Left ventricle myocardium superior (tissue), 1 donor: ENCODE measurements around the gene NELL1. TPM values are rescaled to one million over a fixed set of nuclear protein-coding genes. Genes with fewer than 3 reads are reported as not detected.

ENCODE experiments used
- ATAC-seq: fragments of 200-7000 bp; cut with Tn5 transposase; one replicate; pipeline ENCODE4 v1.9.1; 2020; ENCODE audit warnings: mild to moderate bottlenecking, moderate library complexity
- DNase-seq: peaks from one replicate; pipeline ENCODE4 v3.0.0-alpha.2; 2020
- intact Hi-C: fragments of 100-400 bp; cut with micrococcal nuclease; formaldehyde crosslinking; loops from one replicate; pipeline ENCODE4 v1.11.0; 2022
- total RNA-seq: library from RNA; stranded (reverse); fragmentation: NEBNext Ultra II Directional; extraction: Animal tissue kit (Norgen Biotek cat#: 25700); gene quantifications from one replicate; pipeline ENCODE4 v1.2.1, GENCODE V29; 2021
- donor health status: DM: no; HTN: yes; CAD: no; lungs with severe emphysema.

The NELL1 gene
- total RNA-seq, 1 donor from 2014 or later, result not detected

DNA sequence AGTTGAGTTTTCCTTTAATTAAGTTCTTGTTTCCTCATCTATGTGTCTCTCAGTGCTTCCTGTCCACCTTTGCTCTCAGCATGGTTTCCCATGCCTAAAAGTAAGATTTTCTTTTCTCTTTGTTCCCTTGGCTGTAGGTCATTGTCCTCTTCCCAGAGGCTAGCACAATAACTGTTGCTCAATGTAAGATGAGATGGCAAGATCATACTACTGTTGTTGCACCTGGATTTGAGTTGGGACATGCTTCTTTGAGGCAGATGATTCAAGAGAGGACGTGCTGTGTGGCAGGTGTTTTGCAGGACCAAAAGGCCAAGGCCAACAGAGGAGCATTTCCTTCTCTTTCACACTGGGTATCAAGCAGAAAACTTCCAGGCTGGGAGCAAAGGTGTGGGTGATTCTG, 11.3 kb upstream of the NELL1 start:
- intact Hi-C loops, result no loop called here
- DNase-seq, result no peak
- ATAC-seq, result no peak

DNA sequence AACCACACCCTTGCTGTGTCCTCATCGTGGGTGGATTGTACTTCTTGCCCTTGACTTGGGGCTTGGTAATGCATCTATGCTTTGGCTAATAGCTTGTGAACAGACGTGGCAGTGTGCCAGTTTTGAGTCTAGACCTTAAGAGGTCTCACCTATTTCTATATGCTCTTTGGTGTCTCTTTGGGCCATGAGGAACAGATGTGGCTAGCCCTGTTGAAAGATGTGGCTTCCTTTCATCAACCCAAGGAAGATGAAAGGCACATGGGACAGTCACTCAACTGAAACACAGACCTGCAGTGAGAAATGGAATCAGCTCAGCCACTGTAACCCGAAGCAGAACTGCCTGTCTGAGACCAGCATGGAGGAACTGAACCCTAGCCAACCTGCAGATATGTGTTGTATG, 7.9 kb upstream of the NELL1 start:
- intact Hi-C loops, result no loop called here
- ATAC-seq (no peak), DNase-seq (no peak)

DNA sequence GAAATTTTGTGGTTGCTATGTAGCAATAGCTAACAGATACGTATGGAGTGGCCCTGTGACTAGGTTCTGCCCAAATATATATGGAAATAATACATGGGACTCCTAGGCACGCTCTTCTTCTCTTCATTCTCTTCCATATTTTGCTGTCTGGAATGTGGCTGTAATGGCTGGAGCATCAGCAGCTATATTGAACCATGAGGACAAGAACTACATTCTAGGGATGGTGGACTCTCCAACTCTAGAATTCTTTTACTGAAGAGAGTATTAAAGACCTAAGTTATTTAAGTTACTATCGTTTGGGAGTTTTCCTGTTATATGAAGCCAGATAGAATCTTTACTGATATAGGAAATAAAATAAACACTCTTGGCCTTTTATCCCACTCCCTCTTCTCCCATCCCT, 7.5 kb upstream of the NELL1 start:
- intact Hi-C loops, result no loop called here
- ATAC-seq (no peak), DNase-seq (no peak)

DNA sequence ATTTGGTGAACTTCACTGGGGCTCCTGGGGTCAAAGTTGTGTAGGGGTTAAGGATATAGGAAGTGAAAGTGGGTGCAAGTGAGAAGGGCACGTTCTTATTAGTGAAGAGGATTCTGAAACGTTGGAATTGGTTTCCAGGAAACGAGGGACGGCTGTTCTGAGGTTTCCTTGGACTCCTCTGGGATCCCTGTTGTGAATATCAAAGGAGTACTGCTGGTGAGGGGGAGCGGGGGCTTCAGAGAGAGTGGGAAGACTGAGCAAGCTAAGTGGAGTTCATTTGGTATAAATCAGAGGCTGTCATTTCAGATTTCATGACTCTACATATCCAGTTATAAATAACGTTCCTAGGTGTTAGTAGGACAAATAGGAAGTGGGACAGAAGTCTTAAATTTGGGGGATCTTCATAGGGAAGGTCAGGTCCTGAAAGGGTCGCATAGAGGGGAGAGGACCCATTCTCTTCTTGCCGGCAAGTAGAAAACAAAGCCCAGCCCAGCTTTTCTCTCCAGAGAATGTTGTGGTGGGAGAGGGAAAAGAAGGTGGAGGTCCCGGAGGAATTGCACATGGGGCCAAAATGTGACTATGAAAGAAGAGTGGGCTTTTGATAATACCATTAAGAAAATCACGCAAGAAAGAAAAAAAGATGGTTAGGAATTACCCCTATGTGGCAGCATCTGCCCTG, 1.1 kb upstream of the NELL1 start:
- no peak for DNase-seq
- intact Hi-C loops, result no loop called here

DNA sequence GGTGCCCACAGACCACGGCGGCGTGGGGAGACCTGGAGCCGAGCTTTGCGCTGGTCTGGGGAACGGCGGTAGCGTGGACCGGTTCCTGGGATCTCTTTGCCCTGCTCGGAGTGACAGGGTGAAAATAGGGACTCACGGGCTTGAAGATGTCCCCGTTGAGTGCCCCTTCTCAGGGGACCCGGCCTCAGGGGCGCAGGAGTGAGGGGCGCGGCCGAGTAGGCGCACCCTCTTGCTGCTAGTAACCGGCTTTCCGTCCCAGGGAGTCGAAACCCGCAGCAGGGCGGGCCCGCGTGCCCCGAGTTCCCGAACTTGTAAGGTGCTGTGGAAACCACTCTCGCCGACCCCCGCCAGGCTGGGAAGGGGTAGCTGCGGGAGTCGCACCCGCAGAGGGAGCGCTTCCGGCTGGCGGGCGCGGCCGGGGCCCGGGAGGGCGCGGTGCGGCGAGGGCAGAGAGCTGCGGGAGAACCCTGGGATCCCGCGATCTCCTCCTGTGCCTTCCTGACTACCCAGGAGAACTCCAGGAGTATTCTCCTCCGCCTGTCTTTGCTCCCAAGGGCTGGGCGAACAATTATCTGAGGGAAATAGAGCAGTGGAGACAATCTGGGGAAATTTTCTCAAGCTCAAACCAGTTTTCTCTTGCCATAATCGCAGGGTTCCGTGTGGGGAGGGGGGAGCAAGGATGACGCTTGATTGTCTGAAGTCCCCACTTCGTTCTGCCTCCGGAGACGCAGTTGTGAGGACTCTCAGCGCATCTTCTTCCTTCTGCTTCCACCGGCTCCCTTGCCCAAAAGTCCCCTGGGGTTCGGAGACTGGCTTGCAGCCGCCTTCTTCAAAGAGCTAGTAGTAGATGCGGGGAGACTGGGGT, 666 bp downstream of the NELL1 start:
- ATAC-seq (no peak), DNase-seq (no peak)
- intact Hi-C loops, result no loop called here

More for the DNA sequence above, 1.1 kb upstream of the NELL1 start:
- no peak for ATAC-seq

DNA sequence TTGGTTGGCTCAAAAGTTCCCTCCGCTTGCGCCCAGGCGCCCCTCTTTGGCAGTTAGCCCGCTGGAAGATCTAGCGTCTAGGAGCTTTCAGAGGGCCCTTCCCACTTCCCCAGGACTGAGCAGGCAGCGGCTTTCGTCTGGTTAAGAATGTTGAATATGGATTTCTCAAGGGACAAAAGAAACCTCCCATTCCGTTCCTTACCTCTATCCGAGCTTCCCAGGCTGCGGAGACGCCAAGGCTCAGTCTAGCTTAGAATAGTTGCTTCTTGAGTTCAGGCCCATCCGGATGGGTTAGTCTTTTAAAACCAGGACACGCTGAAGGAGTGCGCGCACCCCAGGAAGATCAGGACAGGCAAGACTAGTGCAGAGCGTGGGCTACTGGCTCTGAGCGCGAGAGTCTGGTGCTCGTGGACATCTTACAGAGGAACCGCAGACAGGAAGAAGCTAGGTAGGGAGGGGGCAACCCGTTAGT, 1.6 kb downstream of the NELL1 start:
- DNase-seq, result no peak
- intact Hi-C loops, result no loop called here
- no peak for ATAC-seq

DNA sequence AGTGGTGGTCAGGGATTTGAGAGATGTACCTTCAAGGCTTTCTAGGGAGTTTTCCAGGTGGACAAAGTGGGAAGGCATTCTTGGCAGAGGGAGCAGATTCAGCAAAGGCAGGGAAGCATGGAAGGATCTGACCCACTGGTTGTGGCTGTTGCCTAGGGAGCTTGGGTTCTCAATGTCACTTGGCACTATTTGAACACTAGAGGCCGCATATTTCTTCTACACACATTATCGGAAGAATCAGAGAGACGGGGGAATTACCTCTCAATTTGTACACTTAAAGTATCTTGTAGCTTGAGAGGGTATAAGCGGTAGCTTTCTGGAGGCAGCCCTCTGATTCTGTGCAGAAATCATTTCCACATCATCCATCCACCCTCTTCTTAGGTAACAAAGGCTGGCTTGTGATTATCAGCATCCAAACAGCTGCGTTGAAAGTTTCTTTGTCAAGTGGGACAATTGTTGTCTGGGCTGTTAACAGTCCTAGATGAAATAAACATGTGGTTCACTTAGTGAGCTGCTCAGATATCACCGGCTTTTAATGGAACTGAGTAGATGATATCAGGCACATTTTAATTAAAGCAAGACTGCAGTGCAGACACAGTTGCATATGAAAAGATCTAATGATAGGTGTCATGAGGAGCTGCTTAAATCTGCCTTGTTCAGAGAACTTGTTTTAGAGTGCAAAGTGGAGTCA, 2.6 kb downstream of the NELL1 start:
- intact Hi-C loops, result no loop called here
- ATAC-seq (no peak), DNase-seq (no peak)

DNA sequence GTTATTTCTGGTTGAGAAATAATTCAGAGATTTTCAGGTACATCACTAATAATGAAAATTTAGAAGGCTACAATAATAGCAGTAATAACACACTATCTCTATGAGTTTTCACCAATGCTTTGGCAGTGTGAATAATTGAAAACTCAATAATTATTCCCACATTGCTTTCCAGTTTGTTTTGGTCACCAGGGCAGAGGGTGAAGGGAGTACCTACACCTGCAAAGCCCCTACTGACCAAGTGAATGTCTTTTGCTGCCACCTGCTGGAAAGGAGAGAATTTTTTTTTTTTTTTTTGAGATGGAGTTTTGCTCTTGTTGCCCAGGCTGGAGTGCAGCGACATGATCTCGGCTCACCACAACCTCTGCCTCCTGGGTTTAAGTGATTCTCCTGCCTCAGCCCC, 3.2 kb downstream of the NELL1 start:
- DNase-seq (no peak), ATAC-seq (no peak)
- intact Hi-C loops, result no loop called here

DNA sequence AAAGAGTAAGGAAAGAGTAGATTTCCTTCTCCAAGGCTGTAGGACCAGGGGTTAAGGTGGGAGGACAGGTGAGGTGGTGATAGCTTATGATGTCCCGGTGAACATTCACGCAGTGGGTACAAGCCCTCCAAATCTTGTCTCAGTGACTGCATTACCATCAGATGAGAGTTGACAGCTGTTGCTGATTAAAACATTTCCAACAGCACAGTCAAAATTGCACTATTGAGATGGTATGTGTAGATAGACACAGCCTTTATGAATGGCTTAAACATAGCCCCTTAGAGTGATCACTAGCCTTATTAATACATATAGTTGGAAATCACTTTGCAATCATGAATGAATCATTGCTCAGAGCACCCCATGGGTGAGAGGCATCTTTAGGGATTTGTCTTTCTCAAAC, 7.3 kb downstream of the NELL1 start:
- ATAC-seq (no peak), DNase-seq (no peak)
- intact Hi-C loops, result no loop called here

DNA sequence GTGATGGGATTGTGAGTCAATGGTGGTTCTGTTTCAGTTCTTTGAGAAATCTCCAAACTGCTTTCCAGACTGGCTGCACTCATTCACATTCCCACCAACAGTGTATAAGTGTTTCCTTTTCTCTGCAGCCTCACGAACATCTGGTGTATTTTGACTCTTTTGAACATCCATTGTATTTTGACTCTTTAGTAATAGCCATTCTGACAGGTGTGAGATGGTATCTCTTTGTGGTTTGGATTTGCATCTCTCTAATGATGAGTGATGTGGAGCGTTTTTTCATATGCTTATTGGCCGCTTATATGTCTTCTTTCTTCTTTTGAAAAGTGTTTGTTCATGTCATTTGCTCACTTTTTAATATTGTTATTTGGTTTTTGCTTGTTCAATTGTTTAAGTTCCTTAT, 19.4 kb downstream of the NELL1 start:
- ATAC-seq, result no peak
- intact Hi-C loops, result no loop called here

DNA sequence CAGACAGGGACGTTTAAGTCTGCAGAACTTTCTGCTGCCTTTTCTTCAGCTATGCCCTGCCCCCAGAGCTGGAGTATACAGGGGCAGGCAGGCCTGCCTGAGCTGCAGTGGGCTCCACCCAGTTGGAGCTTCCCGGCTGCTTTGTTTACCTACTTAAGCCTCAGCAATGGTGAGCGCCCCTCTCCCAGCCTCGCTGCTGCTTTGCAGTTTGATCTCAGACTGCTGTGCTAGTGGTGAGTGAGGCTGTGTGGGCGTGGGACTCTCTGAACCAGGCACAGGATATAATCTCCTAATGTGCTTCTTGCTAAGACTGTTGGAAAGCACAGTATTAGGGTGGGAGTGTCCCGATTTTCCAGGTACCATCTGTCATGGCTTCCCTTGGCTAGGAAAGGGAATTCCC, 38.5 kb downstream of the NELL1 start:
- no peak for DNase-seq
- intact Hi-C loops, result no loop called here
- no peak for ATAC-seq

More for the DNA sequence above, 19.4 kb downstream of the NELL1 start:
- no peak for DNase-seq

DNA sequence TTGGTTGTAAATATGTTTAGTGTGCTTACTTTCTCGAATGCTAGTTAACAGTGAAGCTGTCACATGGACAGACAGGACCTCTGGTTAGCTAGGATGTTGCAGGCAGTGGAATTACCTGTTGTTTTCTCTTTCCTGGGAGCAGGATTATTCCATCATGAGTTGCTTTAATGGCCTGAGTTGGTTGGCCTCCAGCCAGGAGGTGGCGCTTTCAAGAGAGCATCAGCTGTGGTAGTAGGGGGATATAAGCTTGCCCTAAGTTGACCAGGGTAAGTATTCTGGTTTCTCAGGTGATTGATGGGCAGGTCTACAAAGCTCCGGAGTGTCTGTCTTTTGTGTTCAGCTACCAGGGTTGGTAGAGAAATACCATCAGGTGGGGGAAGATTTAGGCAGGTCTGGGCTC, 43.5 kb downstream of the NELL1 start:
- intact Hi-C loops, result no loop called here
- DNase-seq (no peak), ATAC-seq (no peak)

DNA sequence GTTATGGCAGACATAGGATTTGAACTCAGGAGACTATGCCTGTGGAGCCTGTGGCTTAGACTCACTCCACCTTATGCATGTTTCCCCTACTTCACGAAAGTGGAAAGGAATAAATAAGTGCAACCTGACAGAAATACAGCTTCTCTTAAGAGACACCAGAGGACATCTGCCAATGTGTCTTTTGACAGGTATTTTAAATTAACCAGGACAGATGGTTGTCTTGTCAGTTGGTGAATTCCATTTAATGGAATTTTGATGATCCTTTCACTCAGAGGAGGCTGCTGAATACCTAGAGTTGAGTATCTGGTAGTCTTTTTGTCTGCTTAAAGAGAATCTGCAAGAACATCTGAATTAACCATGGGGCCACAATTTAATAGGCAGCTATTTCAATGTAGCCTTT, 46.1 kb downstream of the NELL1 start:
- intact Hi-C loops, result no loop called here

DNA sequence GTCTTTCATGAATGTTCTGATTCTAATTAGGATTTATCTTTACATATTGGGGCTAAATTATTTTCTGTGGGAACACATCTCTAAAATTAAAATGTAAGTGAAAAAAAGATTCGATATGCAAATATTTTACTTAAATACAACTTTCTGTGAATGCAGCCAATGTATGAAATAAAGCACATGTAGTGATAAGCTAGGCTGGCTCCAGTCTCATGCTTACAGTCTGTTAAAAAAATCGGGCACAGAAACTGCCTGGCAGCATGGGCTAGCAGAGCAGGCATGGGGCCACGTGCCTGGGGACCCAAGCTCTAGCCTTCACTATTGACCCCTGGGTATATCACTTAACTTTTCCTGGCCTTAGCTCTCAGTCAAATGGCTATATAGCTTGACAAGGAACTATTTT, 46.5 kb downstream of the NELL1 start:
- DNase-seq, result no peak
- intact Hi-C loops, result no loop called here
- no peak for ATAC-seq

More for the DNA sequence above, 46.1 kb downstream of the NELL1 start:
- no peak for ATAC-seq
- DNase-seq, result no peak

DNA sequence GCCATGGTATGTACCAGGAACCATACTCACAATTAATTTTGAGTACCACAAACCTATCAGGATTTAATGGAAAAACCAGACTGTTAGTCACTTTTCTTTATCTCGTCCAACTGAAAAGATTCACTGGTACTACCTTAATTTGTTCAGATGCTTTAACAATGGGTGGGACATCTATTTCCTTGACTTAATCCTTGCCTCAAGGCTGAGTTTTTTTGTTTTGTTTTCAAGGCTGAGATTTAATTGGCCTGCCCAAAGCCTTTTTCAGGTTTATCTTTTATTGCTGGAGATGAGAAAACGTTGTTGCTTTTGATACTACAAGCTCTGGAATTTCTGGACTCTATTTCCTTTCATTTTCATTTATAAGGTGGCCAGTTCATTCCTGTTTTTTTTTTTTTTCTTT, 50.4 kb downstream of the NELL1 start:
- DNase-seq, result no peak
- ATAC-seq, result no peak
- intact Hi-C loops, result no loop called here

DNA sequence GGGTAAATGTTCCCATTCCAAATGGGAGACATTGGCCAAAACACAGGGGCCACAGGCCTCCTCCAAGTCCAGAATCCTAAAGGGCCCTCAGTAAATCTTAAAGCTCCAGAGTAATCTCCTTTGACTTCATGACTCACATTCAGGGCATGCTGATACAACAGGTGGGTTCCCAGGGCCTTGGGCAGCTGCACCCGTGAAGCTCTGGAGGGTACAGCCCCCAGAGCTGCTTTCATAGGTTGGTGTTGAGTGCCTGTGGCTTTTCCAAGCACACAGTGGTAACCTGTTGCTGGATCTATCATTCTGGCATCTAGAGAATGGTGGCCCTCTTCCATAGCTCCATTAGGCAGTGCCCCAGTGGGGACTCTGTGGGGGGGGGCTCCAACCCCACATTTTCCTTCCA, 54.0 kb downstream of the NELL1 start:
- no peak for DNase-seq
- ATAC-seq, result no peak
- intact Hi-C loops, result no loop called here

DNA sequence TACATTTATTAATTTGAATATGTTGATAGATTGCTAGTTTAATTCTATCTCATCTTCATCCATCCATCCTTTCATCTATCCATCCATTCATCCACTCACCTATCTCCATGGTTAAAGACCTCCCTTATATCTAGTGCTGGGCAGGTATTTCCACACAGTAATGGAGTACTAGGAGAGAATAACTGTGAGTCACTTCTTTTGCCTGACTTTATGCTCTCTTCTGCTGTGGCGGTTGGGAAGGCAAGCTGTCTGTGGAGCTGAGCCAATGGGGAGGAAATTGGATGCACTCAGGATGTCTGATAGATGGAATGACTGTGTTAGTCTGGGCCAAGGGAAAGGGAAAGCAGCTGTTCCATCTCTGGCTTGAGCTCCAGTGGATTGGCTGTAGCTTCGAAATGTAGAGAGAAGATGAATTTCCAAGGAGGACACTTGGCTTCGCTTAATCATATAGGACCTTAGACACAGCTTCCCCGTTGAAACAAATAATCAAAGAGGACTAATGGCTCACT, 60.3 kb downstream of the NELL1 start:
- DNase-seq (no peak), ATAC-seq (no peak)
- intact Hi-C loops, result no loop called here

DNA sequence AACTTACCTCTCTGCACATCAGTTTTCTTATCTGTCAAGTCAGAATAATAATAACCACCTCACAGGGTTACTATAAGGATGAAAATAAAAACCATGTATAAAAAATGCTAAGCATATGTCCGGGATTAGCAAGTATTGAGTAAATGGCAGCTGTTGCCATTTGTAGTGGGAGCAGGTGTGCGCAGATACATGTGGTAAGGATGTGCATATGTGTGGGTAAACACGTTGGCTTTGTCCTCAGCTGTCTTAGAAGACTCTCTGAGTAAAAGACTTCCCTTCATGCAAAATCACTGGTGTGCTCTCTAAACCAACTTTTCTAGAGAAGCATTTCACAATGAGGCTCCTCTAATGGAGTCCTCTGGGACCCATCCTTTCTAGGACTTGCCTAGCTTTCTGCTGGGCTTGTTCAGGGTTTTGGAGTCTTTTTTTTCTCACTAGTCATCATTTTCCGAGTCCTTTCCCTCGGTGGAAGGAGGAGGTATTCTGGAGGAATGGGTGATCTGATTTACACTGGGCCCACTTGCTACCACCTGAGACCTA, 62.4 kb downstream of the NELL1 start:
- intact Hi-C loops, result no loop called here
- ATAC-seq (no peak), DNase-seq (no peak)

DNA sequence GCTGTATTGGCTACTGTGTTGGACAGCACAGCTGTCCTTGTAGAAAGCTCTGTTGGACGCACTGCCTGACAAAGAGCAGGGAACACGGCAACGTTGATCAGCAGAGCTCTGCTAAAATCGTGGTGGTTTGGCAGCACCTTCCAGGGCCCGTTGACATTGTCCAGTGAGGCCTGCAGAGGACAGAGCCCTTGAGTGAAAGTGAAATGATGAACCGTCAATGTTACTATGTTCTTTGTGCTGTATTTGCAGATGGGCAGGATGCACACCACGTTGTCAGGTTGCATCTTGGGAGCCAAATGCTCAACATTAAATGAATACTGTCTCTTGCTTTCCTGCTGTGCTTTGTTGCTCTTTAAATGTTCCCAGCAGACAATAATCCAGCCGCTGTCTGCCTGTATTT, 69.7 kb downstream of the NELL1 start:
- intact Hi-C loops, result no loop called here
- ATAC-seq, result no peak
- no peak for DNase-seq

DNA sequence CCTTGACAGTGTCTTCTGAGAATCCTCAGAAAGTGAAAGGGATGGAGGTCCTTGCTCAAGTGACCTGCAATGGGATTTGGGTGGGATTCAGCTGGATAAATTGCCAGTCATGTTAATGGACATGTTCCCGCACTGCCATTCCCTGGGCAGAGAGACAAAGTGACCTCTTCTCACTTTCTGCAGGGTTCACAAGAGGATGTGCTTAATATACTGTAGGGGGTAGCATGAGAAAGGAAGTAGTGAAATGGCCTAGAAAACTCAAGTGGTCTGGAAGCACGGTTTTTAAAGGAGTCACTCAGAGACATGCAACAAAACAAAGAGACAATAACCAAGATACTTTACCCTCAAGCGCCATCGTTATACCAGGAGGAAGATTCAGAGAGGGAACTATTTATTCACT, 70.2 kb downstream of the NELL1 start:
- DNase-seq (no peak), ATAC-seq (no peak)
- intact Hi-C loops, result no loop called here
